AG09309 (cell line): ENCODE data around the gene AKT1S1.
"Not testable (repeated sequence)": the region's sequence is repeated elsewhere in the genome, so short reads cannot be mapped to it uniquely, and the experiment has no call there.

Experiments
- DNase-seq: peaks from one replicate; pipeline ENCODE4 v3.0.0-alpha.2; 2010; ENCODE audit warnings: low read depth
- H3K4me3 ChIP-seq: 2 replicates; pipeline ENCODE4 v1.5.1; 2011; ENCODE audit warnings: mild to moderate bottlenecking, low read depth, low read length, moderate library complexity; ENCODE audit not compliant: control insufficient read depth
- CTCF ChIP-seq: IDR thresholded peaks from 2 replicates; pipeline ENCODE4 v1.5.1; 2011; ENCODE audit warnings: mild to moderate bottlenecking, low read depth, low read length, inconsistent platforms; ENCODE audit not compliant: insufficient read depth, control insufficient read depth; ENCODE audit errors: missing control alignments

Gene AKT1S1

DNA sequence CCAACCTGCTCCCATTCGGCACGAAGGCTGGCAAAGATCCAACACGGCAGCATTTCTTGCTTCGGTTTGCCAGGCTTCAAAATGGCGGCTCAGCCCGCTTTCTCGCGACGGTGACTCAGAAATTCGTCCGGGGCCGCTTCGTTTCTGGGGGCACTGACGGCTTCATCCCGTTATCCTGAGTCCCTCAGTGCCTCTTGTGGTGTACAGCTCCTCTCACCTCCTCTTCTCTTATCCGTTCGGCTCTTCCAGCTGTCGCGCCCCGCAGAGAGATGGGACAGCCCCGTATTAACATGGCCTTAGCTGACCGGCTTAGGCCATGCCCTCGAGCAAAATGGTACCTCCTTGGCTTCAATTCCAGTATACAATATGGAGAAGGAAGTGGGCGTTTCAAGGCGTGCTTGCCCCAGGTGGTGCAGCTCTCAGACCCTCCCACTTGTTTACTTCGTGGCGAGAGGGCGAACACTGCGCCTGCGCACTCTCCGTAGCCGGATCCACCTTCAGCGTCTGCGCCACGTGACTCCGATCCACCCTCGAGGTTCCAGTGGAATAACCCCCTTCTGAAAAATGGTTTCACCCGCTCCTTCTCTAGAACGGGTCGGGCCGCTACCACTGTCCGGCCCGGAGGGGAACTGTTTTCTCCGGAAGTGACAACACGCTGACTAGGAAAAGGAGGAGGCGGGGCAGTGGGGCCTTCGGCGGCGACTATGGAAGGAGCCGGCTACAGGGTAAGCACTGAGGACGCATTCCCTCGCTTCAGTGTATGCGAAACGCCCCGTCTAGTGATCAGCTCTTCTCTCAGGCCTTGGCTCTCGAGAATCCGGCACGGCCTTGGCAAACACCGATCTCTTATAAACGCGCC is at the start of gene AKT1S1, which contains the start of gene TBC1D17:
Gene AKT1S1 (minus strand): TSS at position 336 of the 859 bp plus-strand sequence. CDS start 4,060 bp downstream, outside the sequence.
Gene TBC1D17 (plus strand): TSS at position 683 of the 859 bp plus-strand sequence. CDS start 22 bp downstream, at position 705.
- no peak for TF ChIP-seq CTCF
- peak within 1 kb of the TSS; percentile 96 for H3K4me3 ChIP-seq
- DNase-seq: peak; percentile 100

DNA sequence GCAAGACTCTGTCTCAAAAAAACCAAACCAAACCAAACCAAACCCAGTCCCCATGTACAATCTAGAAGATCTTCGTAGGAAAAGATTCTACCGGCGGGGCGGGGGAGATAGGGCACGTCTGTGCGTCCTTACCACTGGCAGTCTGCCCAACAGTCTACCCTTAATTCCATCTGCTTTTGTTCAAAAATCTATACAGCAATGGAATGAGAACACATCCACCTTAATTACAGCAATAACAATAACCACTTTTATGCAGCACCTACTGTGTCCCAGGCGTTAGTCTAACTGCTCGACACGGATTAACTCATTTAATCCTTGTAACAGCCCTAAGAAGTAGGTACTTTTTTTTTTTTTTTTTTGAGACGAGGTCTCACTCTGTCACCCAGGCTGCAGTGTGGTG is 49.4 kb upstream of the AKT1S1 start:
- no peak for DNase-seq
- no peak for TF ChIP-seq CTCF
- H3K4me3 ChIP-seq: no peak overlapping the region

DNA sequence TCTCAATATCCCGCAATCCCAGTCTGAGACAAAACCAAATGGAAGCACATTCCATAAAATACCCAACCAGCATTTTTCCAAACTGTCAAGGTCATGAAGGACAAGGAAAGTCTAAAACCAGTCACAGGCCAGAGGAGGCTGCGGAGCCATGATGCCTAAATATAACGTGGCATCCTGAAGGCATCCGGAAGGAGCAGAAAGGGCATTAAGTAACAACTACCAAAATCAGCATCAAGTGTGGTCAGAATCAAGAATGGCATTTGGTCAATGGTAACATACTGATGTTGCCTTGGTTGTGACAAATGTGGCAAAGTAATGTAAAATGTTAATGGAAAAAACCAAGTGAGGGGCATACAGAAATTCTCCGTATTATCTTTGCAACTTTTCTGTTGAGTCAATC is 48.3 kb upstream of the AKT1S1 start:
- TF ChIP-seq CTCF: no peak
- DNase-seq: no peak
- no peak overlapping the region for H3K4me3 ChIP-seq

- not testable (repeated sequence) for DNase-seq, H3K4me3 ChIP-seq
Measured at GRCh38 chr19:49924881-49925210, 47.7 kb upstream of the AKT1S1 start.

GRCh38 chr19:49924004-49924880 is 47.1 kb upstream of the AKT1S1 start:
- no peak overlapping the region for H3K4me3 ChIP-seq
- no peak for DNase-seq
- no peak for TF ChIP-seq CTCF

DNA sequence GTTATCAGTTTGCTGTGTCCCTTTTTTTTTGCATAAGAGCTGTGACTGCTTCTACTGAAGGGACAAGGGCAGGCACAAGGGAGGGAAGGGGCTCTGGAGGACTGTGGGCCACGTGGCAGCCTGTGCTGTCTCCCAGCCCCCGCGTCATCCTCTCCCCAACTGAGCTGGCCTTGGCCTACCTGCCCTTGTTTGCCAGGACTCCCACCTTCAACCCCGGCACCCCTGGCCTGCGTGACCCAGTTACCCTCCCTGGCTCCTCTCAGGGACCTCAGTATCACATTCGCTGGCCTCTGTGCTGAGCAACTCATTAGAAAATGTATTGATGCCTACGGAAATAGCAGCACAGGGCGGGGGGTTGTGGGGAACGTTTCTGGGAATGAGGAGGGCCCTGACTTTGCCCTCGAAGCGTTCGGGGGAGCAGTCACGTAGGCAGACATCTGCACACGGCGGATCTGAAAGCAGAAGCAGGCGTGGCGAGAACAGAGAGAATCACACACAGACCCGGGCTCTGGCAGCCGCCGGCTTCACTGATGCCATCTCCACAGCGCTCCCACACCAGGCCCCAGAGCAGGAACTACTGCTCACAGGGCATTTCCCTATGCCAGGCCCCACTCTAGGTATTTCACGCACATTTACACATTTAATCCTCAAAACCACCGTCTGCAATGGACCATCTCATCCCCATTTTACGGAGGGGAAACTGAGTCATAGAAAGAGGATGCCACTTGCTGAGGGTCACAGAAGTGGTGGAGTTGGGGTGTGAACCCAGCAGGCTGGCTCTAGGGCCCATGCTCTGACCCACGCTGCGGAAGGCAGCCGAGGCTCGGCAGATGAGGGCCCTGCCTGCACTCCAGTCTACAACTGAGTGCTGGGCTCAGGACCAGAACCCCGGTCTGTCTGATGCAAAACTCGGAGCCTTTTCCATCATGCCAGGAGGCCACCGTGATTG is 46.2 kb upstream of the AKT1S1 start:
- no peak for DNase-seq
- no peak for TF ChIP-seq CTCF
- no peak overlapping the region for H3K4me3 ChIP-seq
